GM21367 (cell line): Measurements from ENCODE around the gene RABGAP1L.
"Not testable (repeated sequence)": the region's sequence is repeated elsewhere in the genome, so short reads cannot be mapped to it uniquely, and the experiment has no call there.

ENCODE experiments used
- ATAC-seq: cut with Tn5 transposase; IDR thresholded peaks from one replicate; pipeline ENCODE4 v1.9.1; 2021; ENCODE audit not compliant: unreplicated experiment

Gene RABGAP1L

GRCh38 chr1:174700775-174701174 is 541.5 kb downstream of the RABGAP1L start:
- ATAC-seq: no peak

GRCh38 chr1:174701565-174701964 is 542.2 kb downstream of the RABGAP1L start:
- no peak for ATAC-seq

- no peak for ATAC-seq
Observed at GRCh38 chr1:174702011-174702410, 542.7 kb downstream of the RABGAP1L start.

- ATAC-seq: no peak
Observed at GRCh38 chr1:174703309-174703708, 544.0 kb downstream of the RABGAP1L start.

- no peak for ATAC-seq
Observed at GRCh38 chr1:174704300-174704699, 545.0 kb downstream of the RABGAP1L start.

GRCh38 chr1:174710868-174711845 is 551.8 kb downstream of the RABGAP1L start:
- ATAC-seq: no peak

GRCh38 chr1:174711848-174712247 is 552.5 kb downstream of the RABGAP1L start:
- ATAC-seq: not testable (repeated sequence)

- ATAC-seq: no peak
Observed at GRCh38 chr1:174712541-174712940, 553.2 kb downstream of the RABGAP1L start.

- no peak for ATAC-seq
Observed at GRCh38 chr1:174713796-174714195, 554.5 kb downstream of the RABGAP1L start.

- no peak for ATAC-seq
Observed at GRCh38 chr1:174719194-174719593, 559.9 kb downstream of the RABGAP1L start.

- ATAC-seq: no peak
Observed at GRCh38 chr1:174720618-174721017, 561.3 kb downstream of the RABGAP1L start.

- ATAC-seq: no peak
Observed at GRCh38 chr1:174721246-174721645, 561.9 kb downstream of the RABGAP1L start.

- no peak for ATAC-seq
Observed at GRCh38 chr1:174723816-174724215, 564.5 kb downstream of the RABGAP1L start.

- ATAC-seq: no peak
Observed at GRCh38 chr1:174724219-174724618, 564.9 kb downstream of the RABGAP1L start.

GRCh38 chr1:174726167-174726879 is 567.0 kb downstream of the RABGAP1L start:
- ATAC-seq: no peak

GRCh38 chr1:174726880-174727585 is 567.7 kb downstream of the RABGAP1L start:
- no peak for ATAC-seq

GRCh38 chr1:174734270-174734669 is 575.0 kb downstream of the RABGAP1L start:
- ATAC-seq: no peak

GRCh38 chr1:174736831-174737230 is 577.5 kb downstream of the RABGAP1L start:
- ATAC-seq: no peak

GRCh38 chr1:174740249-174740968 is 581.1 kb downstream of the RABGAP1L start:
- no peak for ATAC-seq

GRCh38 chr1:174742805-174743653 is 583.7 kb downstream of the RABGAP1L start:
- ATAC-seq: no peak
